Measurements from ENCODE around the gene ARMCX2. TPM values are rescaled to one million over a fixed set of nuclear protein-coding genes. Genes with fewer than 3 reads are reported as not detected.

Gene ARMCX2
- total and polyA plus RNA-seq, 2 experiments from 2014 or later: 35.5 to 150 TPM

GRCh38 chrX:101691835-101692234 lies 32.2 kb upstream of the ARMCX2 start:
- Histone ChIP-seq H3K4me3 (no peak overlapping the region), H3K4me1 (ENCODE audit: insufficient read depth) (no peaks in the 10 kb centered on the region), H3K4me2 (ENCODE audit: unreplicated experiment) (no peak overlapping the region), H3F3A (ENCODE audit: insufficient read depth) (no peaks in the 10 kb centered on the region), H3K79me2 (ENCODE audit: insufficient read depth) (no peaks in the 10 kb centered on the region), H3K27ac (no peak overlapping the region), H3K27me3 (replicated peaks; ENCODE audit: insufficient read depth) (no peaks in the 10 kb centered on the region), H3K9ac (no peak overlapping the region), H4K20me1 (ENCODE audit: insufficient read depth) (no peaks in the 10 kb centered on the region), H2AFZ (no peak overlapping the region), H3K9me3 (ENCODE audit: low read depth) (no peaks in the 10 kb centered on the region), H3K9me2 (ENCODE audit: insufficient read depth) (no peaks in the 10 kb centered on the region), H3K36me3 (ENCODE audit: low read depth) (no peaks in the 10 kb centered on the region)
- 7 to 17% methylated on average over 1 of the region's 1 CpG for WGBS, 2 experiments (ENCODE audit: low coverage in 1 of 2, low lambda C conversion rate in 2 of 2, missing lambda C conversion rate in 2 of 2)
- in situ Hi-C loops (cut with MboI): no loop called here
- no peak for DNase-seq
- TF ChIP-seq EZH2 (IDR thresholded peaks at IDR 0.05; ENCODE audit: insufficient read depth, poor library complexity, severe bottlenecking): no peak
- no peak for TF ChIP-seq EZH2phosphoT487 (IDR thresholded peaks at IDR 0.05; ENCODE audit: insufficient read depth, low read depth)

GRCh38 chrX:101686574-101686973 lies 26.9 kb upstream of the ARMCX2 start:
- TF ChIP-seq EZH2 (IDR thresholded peaks at IDR 0.05; ENCODE audit: insufficient read depth, poor library complexity, severe bottlenecking) (no peak), EZH2phosphoT487 (IDR thresholded peaks at IDR 0.05; ENCODE audit: insufficient read depth, low read depth) (no peak)
- H3K27ac ChIP-seq: no peak overlapping the region
- H3K27me3 ChIP-seq (replicated peaks; ENCODE audit: insufficient read depth): no peaks in the 10 kb centered on the region
- no peaks in the 10 kb centered on the region for H3K9me3 ChIP-seq (ENCODE audit: low read depth)
- H3K79me2 ChIP-seq (ENCODE audit: insufficient read depth): no peaks in the 10 kb centered on the region
- WGBS, 2 experiments (ENCODE audit: low coverage in 1 of 2, low lambda C conversion rate in 2 of 2, missing lambda C conversion rate in 2 of 2): 66 to 78% methylated on average over 2 of the region's 2 CpGs
- no peaks in the 10 kb centered on the region for H3K36me3 ChIP-seq (ENCODE audit: low read depth)
- H3F3A ChIP-seq (ENCODE audit: insufficient read depth): no peaks in the 10 kb centered on the region; the same call in 1 of the 2 replicates
- H2AFZ ChIP-seq: no peak overlapping the region
- H3K4me1 ChIP-seq (ENCODE audit: insufficient read depth): peaks cover 10% of the 10 kb centered on the region
- H4K20me1 ChIP-seq (ENCODE audit: insufficient read depth): no peaks in the 10 kb centered on the region
- no peak overlapping the region for H3K4me3 ChIP-seq
- in situ Hi-C loops (cut with MboI): no loop called here
- no peaks in the 10 kb centered on the region for H3K9me2 ChIP-seq (ENCODE audit: insufficient read depth)
- no peak overlapping the region for H3K4me2 ChIP-seq (ENCODE audit: unreplicated experiment)
- no peak overlapping the region for H3K9ac ChIP-seq
- no peak for DNase-seq

GRCh38 chrX:101685923-101686322 lies 26.3 kb upstream of the ARMCX2 start:
- Histone ChIP-seq H3K4me2 (ENCODE audit: unreplicated experiment) (no peak overlapping the region), H3K36me3 (ENCODE audit: low read depth) (no peaks in the 10 kb centered on the region), H3K79me2 (ENCODE audit: insufficient read depth) (no peaks in the 10 kb centered on the region), H3K4me3 (no peak overlapping the region), H3K4me1 (ENCODE audit: insufficient read depth) (peaks cover 10% of the 10 kb centered on the region), H3K9ac (no peak overlapping the region), H3F3A (ENCODE audit: insufficient read depth) (no peaks in the 10 kb centered on the region; the same call in 1 of the 2 replicates), H2AFZ (no peak overlapping the region), H3K9me2 (ENCODE audit: insufficient read depth) (no peaks in the 10 kb centered on the region), H4K20me1 (ENCODE audit: insufficient read depth) (no peaks in the 10 kb centered on the region), H3K9me3 (ENCODE audit: low read depth) (no peaks in the 10 kb centered on the region), H3K27ac (no peak overlapping the region), H3K27me3 (replicated peaks; ENCODE audit: insufficient read depth) (no peaks in the 10 kb centered on the region)
- no peak for TF ChIP-seq EZH2phosphoT487 (IDR thresholded peaks at IDR 0.05; ENCODE audit: insufficient read depth, low read depth)
- no peak for TF ChIP-seq EZH2 (IDR thresholded peaks at IDR 0.05; ENCODE audit: insufficient read depth, poor library complexity, severe bottlenecking)
- DNase-seq: no peak
- in situ Hi-C loops (cut with MboI): no loop called here

- Histone ChIP-seq H3K9ac (no peak overlapping the region), H4K20me1 (ENCODE audit: insufficient read depth) (no peaks in the 10 kb centered on the region), H2AFZ (peak overlapping the region; percentile 74), H3K79me2 (ENCODE audit: insufficient read depth) (no peaks in the 10 kb centered on the region), H3K36me3 (ENCODE audit: low read depth) (no peaks in the 10 kb centered on the region), H3K27ac (peak overlapping the region; percentile 37; the same call in 1 of the 2 replicates), H3K9me2 (ENCODE audit: insufficient read depth) (no peaks in the 10 kb centered on the region), H3K27me3 (replicated peaks; ENCODE audit: insufficient read depth) (no peaks in the 10 kb centered on the region), H3K4me2 (ENCODE audit: unreplicated experiment) (peak overlapping the region; percentile 65), H3K9me3 (ENCODE audit: low read depth) (no peaks in the 10 kb centered on the region), H3K4me3 (peak overlapping the region; percentile 45), H3F3A (ENCODE audit: insufficient read depth) (no peaks in the 10 kb centered on the region; the same call in 1 of the 2 replicates), H3K4me1 (ENCODE audit: insufficient read depth) (peaks cover 10% of the 10 kb centered on the region)
- WGBS, 2 experiments (ENCODE audit: low coverage in 1 of 2, low lambda C conversion rate in 2 of 2, missing lambda C conversion rate in 2 of 2): 0% methylated on average over 2 of the region's 2 CpGs
- DNase-seq: peak; percentile 48
- TF ChIP-seq EZH2 (IDR thresholded peaks at IDR 0.05; ENCODE audit: insufficient read depth, poor library complexity, severe bottlenecking): no peak
- no peak for TF ChIP-seq EZH2phosphoT487 (IDR thresholded peaks at IDR 0.05; ENCODE audit: insufficient read depth, low read depth)
- in situ Hi-C loops (cut with MboI): no loop called here
Observed at GRCh38 chrX:101682723-101683122, 23.1 kb upstream of the ARMCX2 start.

GRCh38 chrX:101677028-101677427 lies 17.4 kb upstream of the ARMCX2 start:
- no peaks in the 10 kb centered on the region for H3K79me2 ChIP-seq (ENCODE audit: insufficient read depth)
- TF ChIP-seq EZH2 (IDR thresholded peaks at IDR 0.05; ENCODE audit: insufficient read depth, poor library complexity, severe bottlenecking) (no peak), EZH2phosphoT487 (IDR thresholded peaks at IDR 0.05; ENCODE audit: insufficient read depth, low read depth) (no peak)
- 94 to 100% methylated on average over 1 of the region's 1 CpG for WGBS, 2 experiments (ENCODE audit: low coverage in 1 of 2, low lambda C conversion rate in 2 of 2, missing lambda C conversion rate in 2 of 2)

More at GRCh38 chrX:101677028-101677427, 17.4 kb upstream of the ARMCX2 start:
- H3K27me3 ChIP-seq (replicated peaks; ENCODE audit: insufficient read depth): no peaks in the 10 kb centered on the region
- H3F3A ChIP-seq (ENCODE audit: insufficient read depth): no peaks in the 10 kb centered on the region
- H3K36me3 ChIP-seq (ENCODE audit: low read depth): no peaks in the 10 kb centered on the region
- H3K4me3 ChIP-seq: no peak overlapping the region
- no peaks in the 10 kb centered on the region for H4K20me1 ChIP-seq (ENCODE audit: insufficient read depth)
- no peaks in the 10 kb centered on the region for H3K4me1 ChIP-seq (ENCODE audit: insufficient read depth)
- H3K9me2 ChIP-seq (ENCODE audit: insufficient read depth): no peaks in the 10 kb centered on the region
- in situ Hi-C loops (cut with MboI): no loop called here
- no peaks in the 10 kb centered on the region for H3K9me3 ChIP-seq (ENCODE audit: low read depth)
- H3K9ac ChIP-seq: no peak overlapping the region
- no peak overlapping the region for H2AFZ ChIP-seq
- H3K27ac ChIP-seq: no peak overlapping the region
- no peak for DNase-seq
- H3K4me2 ChIP-seq (ENCODE audit: unreplicated experiment): no peak overlapping the region

Data from GM23248 (cell line).